Neural cell (in vitro differentiated cells): ENCODE measurements around the gene MTRF1L. TPM values are rescaled to one million over a fixed set of nuclear protein-coding genes. Genes with fewer than 3 reads are reported as not detected.
"Not testable (repeated sequence)": the region's sequence is repeated elsewhere in the genome, so short reads cannot be mapped to it uniquely, and the experiment has no call there.

Source experiments
- H2AFZ ChIP-seq: fragments of 200-600, 300-800 bp; sonication (generic), shearing (Covaris generic); 2 replicates; pipeline ENCODE4 v1.6.0; 2014; ENCODE audit warnings: low read depth, mild to moderate bottlenecking, antibody characterized with exemption, low read length, moderate library complexity
- H3F3A ChIP-seq: fragments of 200-600 bp; shearing (Covaris generic); 2 replicates; pipeline ENCODE4 v1.6.1; 2016; ENCODE audit warnings: mild to moderate bottlenecking, moderate library complexity, mixed read lengths, antibody characterized with exemption, low read length; ENCODE audit not compliant: insufficient read depth, poor library complexity, severe bottlenecking
- H3K27ac ChIP-seq: fragments of 200-600, 300-800 bp; sonication (generic), shearing (Covaris generic); 2 replicates; pipeline ENCODE4 v1.5.1; 2014; ENCODE audit warnings: mild to moderate bottlenecking, low read length, moderate library complexity
- H3K27me3 ChIP-seq: fragments of 300-800, 200-600 bp; sonication (generic), shearing (Covaris generic); 2 replicates; pipeline ENCODE4 v1.6.0; 2014; ENCODE audit warnings: mild to moderate bottlenecking, low read depth, low read length, moderate library complexity; ENCODE audit not compliant: insufficient read depth
- H3K36me3 ChIP-seq: fragments of 300-800, 200-600 bp; sonication (generic), shearing (Covaris generic); 2 replicates; pipeline ENCODE4 v1.5.1; 2014; ENCODE audit warnings: mild to moderate bottlenecking, antibody characterized with exemption, low read length, moderate library complexity; ENCODE audit not compliant: insufficient read depth
- H3K4me2 ChIP-seq: fragments of 300-800, 200-600 bp; sonication (generic), shearing (Covaris generic); 2 replicates; pipeline ENCODE4 v1.6.0; 2014; ENCODE audit warnings: mild to moderate bottlenecking, low read length
- H3K4me3 ChIP-seq: fragments of 300-800, 200-600 bp; sonication (generic), shearing (Covaris generic); 2 replicates; pipeline ENCODE4 v1.5.1; 2014; ENCODE audit warnings: mild to moderate bottlenecking, low read length, moderate library complexity
- H3K79me2 ChIP-seq: fragments of 200-600 bp; shearing (Covaris generic); replicated peaks from 2 replicates; pipeline ENCODE4 v1.6.0; 2014; ENCODE audit warnings: mild to moderate bottlenecking, low read length, moderate library complexity; ENCODE audit not compliant: insufficient read depth
- H3K9ac ChIP-seq: fragments of 300-800, 200-600 bp; sonication (generic), shearing (Covaris generic); 2 replicates; pipeline ENCODE4 v1.6.1; 2016; ENCODE audit warnings: mild to moderate bottlenecking, low read length, mixed read lengths
- H3K9me2 ChIP-seq: fragments of 200-600 bp; shearing (Covaris generic); 2 replicates; pipeline ENCODE4 v1.6.1; 2016; ENCODE audit warnings: mild to moderate bottlenecking, low read length, mixed read lengths; ENCODE audit not compliant: insufficient read depth
- H3K9me3 ChIP-seq: fragments of 200-600, 300-800 bp; sonication (generic), shearing (Covaris generic); 2 replicates; pipeline ENCODE4 v1.6.1; 2016; ENCODE audit warnings: mild to moderate bottlenecking, mixed run types, low read length, moderate library complexity, mixed read lengths
- H4K20me1 ChIP-seq: fragments of 200-600 bp; shearing (Covaris generic); 2 replicates; pipeline ENCODE4 v1.6.1; 2016; ENCODE audit warnings: mild to moderate bottlenecking, mixed run types; ENCODE audit not compliant: insufficient read depth
- EP300 ChIP-seq: fragments of 450-650 bp; conservative IDR thresholded peaks from 2 replicates; pipeline ENCODE4 v1.6.1; 2014; ENCODE audit warnings: antibody characterized with exemption, mild to moderate bottlenecking, moderate library complexity; ENCODE audit not compliant: poor library complexity, severe bottlenecking
- EZH2 ChIP-seq: fragments of 200-600, 300-800 bp; shearing (Covaris generic), sonication (generic); IDR thresholded peaks from 2 replicates; pipeline ENCODE4 v1.6.1; 2014; ENCODE audit warnings: antibody characterized with exemption, low read length, borderline replicate concordance, mild to moderate bottlenecking; ENCODE audit not compliant: insufficient read depth, poor library complexity, severe bottlenecking
- MXI1 ChIP-seq: fragments of 450-650 bp; conservative IDR thresholded peaks from 2 replicates; pipeline ENCODE4 v1.6.1; 2014; ENCODE audit warnings: antibody characterized with exemption, mild to moderate bottlenecking; ENCODE audit not compliant: poor library complexity, severe bottlenecking
- POLR2AphosphoS5 ChIP-seq: IDR thresholded peaks from 2 replicates; pipeline ENCODE4 v1.6.1; 2012
- RAD21 ChIP-seq: fragments of 450-650 bp; conservative IDR thresholded peaks from 2 replicates; pipeline ENCODE4 v1.6.1; 2014; ENCODE audit warnings: antibody characterized with exemption, mild to moderate bottlenecking, moderate library complexity
- SMC3 ChIP-seq: fragments of 450-650 bp; conservative IDR thresholded peaks from 2 replicates; pipeline ENCODE4 v1.6.1; 2014; ENCODE audit warnings: antibody characterized with exemption, mild to moderate bottlenecking, moderate library complexity; ENCODE audit not compliant: poor library complexity
- TAF1 ChIP-seq: IDR thresholded peaks from 2 replicates; pipeline ENCODE4 v1.6.1; 2012; ENCODE audit warnings: low read depth
- polyA plus RNA-seq: library from polyadenylated mRNA; depleted of rRNA; stranded (reverse); fragments of >200 nt; gene quantifications from 2 replicates; pipeline ENCODE4 v1.2.3, GENCODE V29; 2014
- TF ChIP-seq, protein P1 (sequence below): fragments of 450-650 bp; IDR thresholded peaks from 2 replicates; pipeline ENCODE4 v1.5.1; 2014; ENCODE audit warnings: antibody characterized with exemption, mild to moderate bottlenecking, moderate library complexity; ENCODE audit not compliant: poor library complexity, severe bottlenecking
- TF ChIP-seq, protein P2 (sequence below): IDR thresholded peaks from 2 replicates; pipeline ENCODE4 v1.6.1; 2012; ENCODE audit warnings: borderline replicate concordance

The MTRF1L gene
- polyA plus RNA-seq, 1 donor from 2014 or later, result 14.0 TPM

DNA sequence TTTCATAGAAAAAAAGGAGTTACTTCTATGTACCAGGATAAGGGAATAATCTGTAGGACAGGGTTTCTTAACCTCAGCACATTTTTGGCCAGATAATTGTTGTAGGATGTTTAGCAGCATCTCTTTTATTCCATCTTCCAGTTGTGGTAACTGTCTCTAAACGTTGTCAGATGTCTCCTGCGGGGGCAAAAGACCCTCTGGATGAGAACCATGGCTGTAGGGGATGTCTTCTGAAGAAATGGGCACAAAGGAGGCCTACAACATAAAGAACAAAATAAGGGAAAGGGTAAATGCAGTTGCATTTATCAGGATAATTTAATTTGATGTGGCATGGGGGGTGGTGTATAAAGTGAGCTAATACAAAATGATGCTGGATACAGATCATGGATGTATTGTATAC is 15.5 kb downstream of the MTRF1L start:
- Histone ChIP-seq H3K27me3 (no peaks in the 10 kb centered on the region), H3K9me2 (no peaks in the 10 kb centered on the region), H3K4me3 (no peak overlapping the region), H2AFZ (no peak overlapping the region), H3K9ac (no peak overlapping the region), H3K27ac (no peak overlapping the region), H3K79me2 (peaks cover 29% of the 10 kb centered on the region), H3K4me2 (no peak overlapping the region), H3F3A (peaks cover 3% of the 10 kb centered on the region), H4K20me1 (peaks cover 2% of the 10 kb centered on the region), H3K9me3 (no peaks in the 10 kb centered on the region), H3K36me3 (no peaks in the 10 kb centered on the region)
- TF ChIP-seq EZH2 (no peak), SMC3 (no peak), RAD21 (no peak)

DNA sequence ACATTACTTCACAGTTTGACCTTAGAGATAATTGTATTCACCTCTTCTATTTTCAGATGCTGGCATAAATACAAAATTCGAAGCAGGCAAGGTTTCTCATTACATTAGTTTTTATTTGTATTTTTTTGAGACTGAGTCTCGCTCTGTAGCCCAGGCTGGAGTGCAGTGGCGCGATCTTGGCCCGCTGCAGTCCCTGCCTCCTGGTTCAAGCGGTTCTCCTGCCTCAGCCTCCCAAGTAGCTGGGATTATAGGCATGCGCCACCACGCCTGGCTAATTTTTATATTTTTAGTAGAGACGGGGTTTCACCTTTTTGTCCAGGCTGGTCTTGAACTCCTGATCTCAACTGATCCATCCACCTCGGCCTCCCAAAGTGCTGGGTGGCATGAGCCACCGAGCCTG is 17.2 kb downstream of the MTRF1L start:
- H2AFZ ChIP-seq, H3K9ac ChIP-seq, H3K27me3 ChIP-seq, H4K20me1 ChIP-seq, H3F3A ChIP-seq, H3K9me2 ChIP-seq, H3K36me3 ChIP-seq, H3K4me2 ChIP-seq, H3K27ac ChIP-seq, H3K9me3 ChIP-seq: not testable (repeated sequence)
- Histone ChIP-seq H3K79me2 (peaks cover 42% of the 10 kb centered on the region), H3K4me3 (peak overlapping the region; percentile 81)

DNA sequence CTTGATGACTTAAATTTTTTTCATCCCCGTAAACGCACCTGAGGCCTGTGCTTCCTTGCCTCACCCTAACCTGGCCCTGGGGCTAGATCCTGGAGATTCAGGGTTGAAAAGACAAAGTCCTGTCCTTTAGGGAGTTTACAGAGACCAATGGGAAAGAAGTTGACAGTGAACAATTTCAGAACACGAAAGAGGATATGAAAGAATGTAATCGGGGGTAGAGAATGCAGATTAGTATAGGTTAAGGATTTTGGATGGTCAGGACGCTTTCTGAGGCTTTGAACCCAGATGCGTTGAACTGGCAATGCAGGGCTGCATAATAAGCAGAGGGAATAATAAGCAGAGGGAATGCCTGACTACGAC is 18.0 kb downstream of the MTRF1L start:
- Histone ChIP-seq H3K79me2 (peaks cover 50% of the 10 kb centered on the region), H3K27ac (no peak overlapping the region), H3K4me3 (peak overlapping the region; percentile 81), H3F3A (peaks cover 3% of the 10 kb centered on the region), H3K4me2 (peak overlapping the region; percentile 61), H4K20me1 (peaks cover 2% of the 10 kb centered on the region), H3K27me3 (no peaks in the 10 kb centered on the region), H3K9ac (peak overlapping the region; percentile 74), H3K36me3 (no peaks in the 10 kb centered on the region), H3K9me3 (no peaks in the 10 kb centered on the region), H2AFZ (no peak overlapping the region), H3K9me2 (no peaks in the 10 kb centered on the region)
- no peak for TF ChIP-seq MXI1
- TF ChIP-seq, protein P1, sequence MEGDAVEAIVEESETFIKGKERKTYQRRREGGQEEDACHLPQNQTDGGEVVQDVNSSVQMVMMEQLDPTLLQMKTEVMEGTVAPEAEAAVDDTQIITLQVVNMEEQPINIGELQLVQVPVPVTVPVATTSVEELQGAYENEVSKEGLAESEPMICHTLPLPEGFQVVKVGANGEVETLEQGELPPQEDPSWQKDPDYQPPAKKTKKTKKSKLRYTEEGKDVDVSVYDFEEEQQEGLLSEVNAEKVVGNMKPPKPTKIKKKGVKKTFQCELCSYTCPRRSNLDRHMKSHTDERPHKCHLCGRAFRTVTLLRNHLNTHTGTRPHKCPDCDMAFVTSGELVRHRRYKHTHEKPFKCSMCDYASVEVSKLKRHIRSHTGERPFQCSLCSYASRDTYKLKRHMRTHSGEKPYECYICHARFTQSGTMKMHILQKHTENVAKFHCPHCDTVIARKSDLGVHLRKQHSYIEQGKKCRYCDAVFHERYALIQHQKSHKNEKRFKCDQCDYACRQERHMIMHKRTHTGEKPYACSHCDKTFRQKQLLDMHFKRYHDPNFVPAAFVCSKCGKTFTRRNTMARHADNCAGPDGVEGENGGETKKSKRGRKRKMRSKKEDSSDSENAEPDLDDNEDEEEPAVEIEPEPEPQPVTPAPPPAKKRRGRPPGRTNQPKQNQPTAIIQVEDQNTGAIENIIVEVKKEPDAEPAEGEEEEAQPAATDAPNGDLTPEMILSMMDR, result no peak

DNA sequence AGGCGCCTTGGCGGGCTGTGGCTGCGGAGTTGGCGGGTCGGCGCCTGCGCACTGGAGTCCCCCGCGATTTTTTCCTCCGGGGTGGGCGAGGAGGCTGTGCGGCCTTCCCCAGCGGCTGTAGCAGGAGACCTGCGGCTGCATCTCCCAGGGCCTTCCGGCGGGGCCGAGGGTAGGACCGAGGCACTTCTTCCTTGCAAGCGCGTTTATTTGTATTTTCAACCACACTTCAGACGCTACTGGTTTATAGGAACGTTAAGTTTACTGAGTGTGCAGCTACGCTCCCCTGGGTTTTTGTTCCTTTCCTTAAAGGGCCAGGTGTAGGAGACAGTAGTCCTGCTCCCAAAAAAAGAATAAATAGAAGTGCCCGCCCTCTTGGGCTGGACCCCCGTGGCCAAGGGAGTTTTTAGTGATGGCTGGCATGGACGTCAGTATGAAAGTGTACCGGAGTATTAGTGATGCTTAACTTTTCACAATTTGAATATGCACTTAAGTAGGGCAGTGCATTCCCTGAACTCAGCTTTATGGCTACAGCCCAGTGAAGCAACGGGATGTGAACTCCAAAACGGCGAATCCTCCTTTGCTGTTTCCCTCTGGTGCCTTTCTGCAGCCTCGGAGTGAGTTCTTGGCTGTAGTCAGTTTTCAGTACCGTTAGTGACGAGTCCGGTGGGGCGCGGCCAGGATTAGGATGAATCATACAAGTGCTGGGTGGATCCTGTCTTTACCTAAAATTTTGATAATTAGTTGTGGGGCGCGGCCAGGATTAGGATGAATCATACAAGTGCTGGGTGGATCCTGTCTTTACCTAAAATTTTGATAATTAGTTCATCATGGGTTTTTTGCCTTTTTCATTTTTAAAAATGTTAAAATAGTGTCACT is 18.6 kb downstream of the MTRF1L start:
- H2AFZ ChIP-seq, result peak overlapping the region; percentile 65
- H3F3A ChIP-seq, result peaks cover 3% of the 10 kb centered on the region
- peak overlapping the region; percentile 75 for H3K27ac ChIP-seq
- peaks cover 2% of the 10 kb centered on the region for H4K20me1 ChIP-seq
- H3K36me3 ChIP-seq, result no peaks in the 10 kb centered on the region
- H3K9me2 ChIP-seq, result no peaks in the 10 kb centered on the region
- H3K9me3 ChIP-seq, result no peaks in the 10 kb centered on the region
- H3K27me3 ChIP-seq, result no peaks in the 10 kb centered on the region
- TF ChIP-seq, protein P2, sequence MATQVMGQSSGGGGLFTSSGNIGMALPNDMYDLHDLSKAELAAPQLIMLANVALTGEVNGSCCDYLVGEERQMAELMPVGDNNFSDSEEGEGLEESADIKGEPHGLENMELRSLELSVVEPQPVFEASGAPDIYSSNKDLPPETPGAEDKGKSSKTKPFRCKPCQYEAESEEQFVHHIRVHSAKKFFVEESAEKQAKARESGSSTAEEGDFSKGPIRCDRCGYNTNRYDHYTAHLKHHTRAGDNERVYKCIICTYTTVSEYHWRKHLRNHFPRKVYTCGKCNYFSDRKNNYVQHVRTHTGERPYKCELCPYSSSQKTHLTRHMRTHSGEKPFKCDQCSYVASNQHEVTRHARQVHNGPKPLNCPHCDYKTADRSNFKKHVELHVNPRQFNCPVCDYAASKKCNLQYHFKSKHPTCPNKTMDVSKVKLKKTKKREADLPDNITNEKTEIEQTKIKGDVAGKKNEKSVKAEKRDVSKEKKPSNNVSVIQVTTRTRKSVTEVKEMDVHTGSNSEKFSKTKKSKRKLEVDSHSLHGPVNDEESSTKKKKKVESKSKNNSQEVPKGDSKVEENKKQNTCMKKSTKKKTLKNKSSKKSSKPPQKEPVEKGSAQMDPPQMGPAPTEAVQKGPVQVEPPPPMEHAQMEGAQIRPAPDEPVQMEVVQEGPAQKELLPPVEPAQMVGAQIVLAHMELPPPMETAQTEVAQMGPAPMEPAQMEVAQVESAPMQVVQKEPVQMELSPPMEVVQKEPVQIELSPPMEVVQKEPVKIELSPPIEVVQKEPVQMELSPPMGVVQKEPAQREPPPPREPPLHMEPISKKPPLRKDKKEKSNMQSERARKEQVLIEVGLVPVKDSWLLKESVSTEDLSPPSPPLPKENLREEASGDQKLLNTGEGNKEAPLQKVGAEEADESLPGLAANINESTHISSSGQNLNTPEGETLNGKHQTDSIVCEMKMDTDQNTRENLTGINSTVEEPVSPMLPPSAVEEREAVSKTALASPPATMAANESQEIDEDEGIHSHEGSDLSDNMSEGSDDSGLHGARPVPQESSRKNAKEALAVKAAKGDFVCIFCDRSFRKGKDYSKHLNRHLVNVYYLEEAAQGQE, result peak; percentile 28
- TF ChIP-seq RAD21, result no peak
- no peak for TF ChIP-seq SMC3
- TF ChIP-seq, protein P1, result peak; percentile 20
- TF ChIP-seq EP300, result no peak
- TF ChIP-seq EZH2, result no peak
- TF ChIP-seq POLR2AphosphoS5, result peak; percentile 70
- no peak for TF ChIP-seq MXI1
- peak; percentile 45 for TF ChIP-seq TAF1
- peaks cover 56% of the 10 kb centered on the region for H3K79me2 ChIP-seq
- H3K9ac ChIP-seq, result peak overlapping the region; percentile 74
- peak overlapping the region; percentile 61 for H3K4me2 ChIP-seq
- H3K4me3 ChIP-seq, result peak overlapping the region; percentile 81
